NCI-H526 (cell line): Measurements from ENCODE around the gene METTL22.

Experiments used
- DNase-seq, 2 experiments: peaks; one replicate each; lab custom pipeline; 2025; lab: John Stamatoyannopoulos, UW

Gene METTL22

DNA sequence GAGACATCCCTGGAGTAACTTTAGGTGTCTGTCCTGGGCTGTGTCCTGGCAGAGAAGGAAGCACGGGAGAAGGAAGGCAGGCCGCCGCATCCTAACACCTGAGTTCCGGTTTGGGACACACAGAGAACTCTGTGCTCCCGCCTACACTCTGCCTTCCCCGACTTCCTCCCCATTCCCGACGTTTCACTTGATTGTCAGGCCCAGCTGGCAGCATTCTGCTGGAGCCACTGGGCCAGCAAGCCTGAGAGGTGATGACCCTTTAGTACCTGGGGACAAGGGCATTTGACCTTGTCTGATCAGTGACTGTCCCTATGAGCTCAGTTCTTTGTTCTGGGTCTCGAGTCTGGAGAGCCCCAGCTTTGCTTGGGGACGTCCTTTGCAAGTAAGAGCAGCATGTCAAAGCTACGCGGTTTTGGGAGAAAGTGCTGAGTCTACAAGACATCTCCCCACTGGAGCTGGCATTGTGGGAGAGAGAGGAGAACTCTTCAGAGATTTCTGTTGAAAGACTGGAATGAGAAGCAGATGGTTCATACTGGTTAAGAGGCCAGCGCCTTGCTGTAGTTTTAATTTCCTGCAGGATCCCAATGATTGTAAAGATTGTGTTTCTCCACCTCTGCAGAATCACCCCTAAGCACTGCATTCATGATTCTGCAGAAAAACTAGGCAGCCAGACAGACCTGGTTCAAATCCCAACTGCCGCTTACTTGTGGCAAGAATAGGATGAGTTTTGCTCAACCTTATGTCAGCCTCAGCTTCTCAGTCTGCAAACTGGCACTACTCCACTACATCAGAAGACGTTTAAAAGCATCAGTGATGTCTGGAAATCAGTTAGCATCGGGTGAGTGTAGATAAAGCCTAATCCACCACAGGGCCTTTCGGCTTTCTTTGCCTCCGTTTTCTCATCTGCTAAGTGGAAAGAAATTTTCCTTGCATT lies 73.6 kb downstream of the METTL22 start:
- no peak for DNase-seq

DNA sequence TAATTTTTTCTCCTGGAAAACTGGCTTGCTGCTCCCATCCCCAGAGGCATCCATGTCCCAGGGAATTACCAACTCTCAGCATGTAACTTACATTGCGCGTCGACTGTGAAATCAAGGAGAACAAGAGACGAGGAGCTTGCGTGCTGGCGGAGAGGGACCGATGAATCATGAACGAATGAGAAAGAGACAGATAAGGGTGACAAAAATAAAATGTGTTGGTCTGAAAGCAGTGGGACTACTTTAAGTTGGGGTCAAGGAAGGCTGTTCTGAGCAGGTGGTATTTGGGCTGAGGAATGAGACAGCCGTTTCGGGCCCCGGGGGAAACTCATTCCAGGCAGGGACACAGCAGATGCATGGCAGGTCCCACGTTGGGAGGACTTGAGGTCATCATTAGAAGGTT lies 75.4 kb downstream of the METTL22 start:
- no peak for DNase-seq

DNA sequence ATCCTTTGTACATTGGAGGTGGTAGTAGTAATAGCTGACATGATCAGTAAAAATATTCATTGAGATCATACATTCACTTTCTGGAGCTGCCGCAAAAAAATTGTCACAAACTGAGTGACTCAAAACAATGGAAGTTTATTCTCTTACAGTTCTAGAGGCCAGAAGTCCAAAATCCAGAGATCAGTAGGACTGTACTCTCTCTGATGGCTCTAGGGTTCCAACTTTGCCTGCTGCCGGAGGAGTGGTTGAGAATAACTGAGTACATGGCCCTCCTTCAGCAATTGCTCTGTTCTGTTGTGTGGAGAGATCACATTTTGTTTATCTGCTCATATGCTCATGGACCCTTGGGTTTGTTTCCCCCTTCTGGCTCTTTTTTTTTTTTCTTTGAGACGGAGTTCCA lies 76.5 kb downstream of the METTL22 start:
- DNase-seq = no peak
